Spleen (tissue), 7 donors: ENCODE results near the gene MAGEB4.

ENCODE experiments used
- POLR2AphosphoS5 ChIP-seq, 3 donors: sonication (generic); formaldehyde crosslinking; IDR thresholded peaks; one replicate each; pipeline ENCODE4 v1.5.1; 2017; ENCODE audit warnings: antibody characterized with exemption in 3 of 3
- TF ChIP-seq, protein P1 (sequence below), 11 experiments: fragments of 200-600 bp in 7 of 11; fragments of 450-650 bp in 4 of 11; sonication (generic) in 4 of 11; IDR thresholded peaks in 8 of 11; conservative IDR thresholded peaks in 3 of 11; 1 replicate in 7 of 11; 2 replicates in 4 of 11; pipeline versions ENCODE4 v1.4.0 to v1.8.0; 2016 to 2021; ENCODE audit warnings: antibody characterized with exemption in 11 of 11, inconsistent platforms in 4 of 11, mild to moderate bottlenecking in 1 of 11
- donor health status: DM: no; HTN: no; CAD: no; lungs with moderate emphysema.
- donor health status: DM: no; HTN: no; CAD: no.
- donor health status: DM: no; HTN: no; CAD: no.

GRCh38 chrX:30219372-30219771, 22.4 kb upstream of the MAGEB4 start:
- TF ChIP-seq, protein P1, sequence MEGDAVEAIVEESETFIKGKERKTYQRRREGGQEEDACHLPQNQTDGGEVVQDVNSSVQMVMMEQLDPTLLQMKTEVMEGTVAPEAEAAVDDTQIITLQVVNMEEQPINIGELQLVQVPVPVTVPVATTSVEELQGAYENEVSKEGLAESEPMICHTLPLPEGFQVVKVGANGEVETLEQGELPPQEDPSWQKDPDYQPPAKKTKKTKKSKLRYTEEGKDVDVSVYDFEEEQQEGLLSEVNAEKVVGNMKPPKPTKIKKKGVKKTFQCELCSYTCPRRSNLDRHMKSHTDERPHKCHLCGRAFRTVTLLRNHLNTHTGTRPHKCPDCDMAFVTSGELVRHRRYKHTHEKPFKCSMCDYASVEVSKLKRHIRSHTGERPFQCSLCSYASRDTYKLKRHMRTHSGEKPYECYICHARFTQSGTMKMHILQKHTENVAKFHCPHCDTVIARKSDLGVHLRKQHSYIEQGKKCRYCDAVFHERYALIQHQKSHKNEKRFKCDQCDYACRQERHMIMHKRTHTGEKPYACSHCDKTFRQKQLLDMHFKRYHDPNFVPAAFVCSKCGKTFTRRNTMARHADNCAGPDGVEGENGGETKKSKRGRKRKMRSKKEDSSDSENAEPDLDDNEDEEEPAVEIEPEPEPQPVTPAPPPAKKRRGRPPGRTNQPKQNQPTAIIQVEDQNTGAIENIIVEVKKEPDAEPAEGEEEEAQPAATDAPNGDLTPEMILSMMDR (IDR thresholded peaks at IDR 0.05 in 8 of 11, conservative IDR thresholded peaks at IDR 0.05 in 3 of 11), result no peak
- no peak for TF ChIP-seq POLR2AphosphoS5 (IDR thresholded peaks at IDR 0.05)
